ENCODE data around the gene THSD7A. TPM values are rescaled to one million over a fixed set of nuclear protein-coding genes. Genes with fewer than 3 reads are reported as not detected.
"Not testable (repeated sequence)": the region's sequence is repeated elsewhere in the genome, so short reads cannot be mapped to it uniquely, and the experiment has no call there.

The THSD7A gene
- total RNA-seq, 1 donor from 2014 or later: 30.5 TPM

- no peak for DNase-seq (ENCODE audit: low read depth, low spot score)
Measured at GRCh38 chr7:11527707-11528106, 304.3 kb downstream of the THSD7A start.

GRCh38 chr7:11524476-11525397 lies 307.3 kb downstream of the THSD7A start:
- DNase-seq (ENCODE audit: low read depth, low spot score): no peak

GRCh38 chr7:11521964-11522499 lies 310.0 kb downstream of the THSD7A start:
- not testable (repeated sequence) for DNase-seq (ENCODE audit: low read depth, low spot score)

GRCh38 chr7:11517853-11518252 lies 314.1 kb downstream of the THSD7A start:
- no peak for DNase-seq (ENCODE audit: low read depth, low spot score)

GRCh38 chr7:11516328-11516727 lies 315.7 kb downstream of the THSD7A start:
- no peak for DNase-seq (ENCODE audit: low read depth, low spot score)

GRCh38 chr7:11513460-11513859 lies 318.5 kb downstream of the THSD7A start:
- DNase-seq (ENCODE audit: low read depth, low spot score): no peak

- DNase-seq (ENCODE audit: low read depth, low spot score): no peak
Measured at GRCh38 chr7:11507929-11508328, 324.1 kb downstream of the THSD7A start.

- no peak for DNase-seq (ENCODE audit: low read depth, low spot score)
Measured at GRCh38 chr7:11506417-11506816, 325.6 kb downstream of the THSD7A start.

- DNase-seq (ENCODE audit: low read depth, low spot score): no peak
Measured at GRCh38 chr7:11505471-11505985, 326.5 kb downstream of the THSD7A start.

- DNase-seq (ENCODE audit: low read depth, low spot score): no peak
Measured at GRCh38 chr7:11492307-11492706, 339.7 kb downstream of the THSD7A start.

GRCh38 chr7:11491811-11492210 lies 340.2 kb downstream of the THSD7A start:
- no peak for DNase-seq (ENCODE audit: low read depth, low spot score)

GRCh38 chr7:11489280-11489679 lies 342.7 kb downstream of the THSD7A start:
- DNase-seq (ENCODE audit: low read depth, low spot score): no peak

- no peak for DNase-seq (ENCODE audit: low read depth, low spot score)
Measured at GRCh38 chr7:11486271-11486670, 345.7 kb downstream of the THSD7A start.

GRCh38 chr7:11485636-11486035 lies 346.4 kb downstream of the THSD7A start:
- no peak for DNase-seq (ENCODE audit: low read depth, low spot score)

GRCh38 chr7:11480143-11480542 lies 351.9 kb downstream of the THSD7A start:
- DNase-seq (ENCODE audit: low read depth, low spot score): no peak

GRCh38 chr7:11478882-11479281 lies 353.1 kb downstream of the THSD7A start:
- DNase-seq (ENCODE audit: low read depth, low spot score): no peak

GRCh38 chr7:11478426-11478825 lies 353.6 kb downstream of the THSD7A start:
- no peak for DNase-seq (ENCODE audit: low read depth, low spot score)

GRCh38 chr7:11474902-11475585 lies 357.0 kb downstream of the THSD7A start:
- no peak for DNase-seq (ENCODE audit: low read depth, low spot score)

- no peak for DNase-seq (ENCODE audit: low read depth, low spot score)
Measured at GRCh38 chr7:11473807-11474424, 358.1 kb downstream of the THSD7A start.

GRCh38 chr7:11473220-11473619 lies 358.8 kb downstream of the THSD7A start:
- no peak for DNase-seq (ENCODE audit: low read depth, low spot score)

- no peak for DNase-seq (ENCODE audit: low read depth, low spot score)
Measured at GRCh38 chr7:11472646-11473045, 359.4 kb downstream of the THSD7A start.

- no peak for DNase-seq (ENCODE audit: low read depth, low spot score)
Measured at GRCh38 chr7:11471255-11471654, 360.7 kb downstream of the THSD7A start.
